EH (cell line): ENCODE data around the gene CEP72.
"Not testable (repeated sequence)": the region's sequence is repeated elsewhere in the genome, so short reads cannot be mapped to it uniquely, and the experiment has no call there.

Experiments
- DNase-seq: peaks from one replicate; pipeline ENCODE4 v3.0.0-alpha.2; 2015; ENCODE audit warnings: low read depth

CEP72 gene

GRCh38 chr5:617896-618295 lies 5.8 kb downstream of the CEP72 start:
- DNase-seq = no peak

DNA sequence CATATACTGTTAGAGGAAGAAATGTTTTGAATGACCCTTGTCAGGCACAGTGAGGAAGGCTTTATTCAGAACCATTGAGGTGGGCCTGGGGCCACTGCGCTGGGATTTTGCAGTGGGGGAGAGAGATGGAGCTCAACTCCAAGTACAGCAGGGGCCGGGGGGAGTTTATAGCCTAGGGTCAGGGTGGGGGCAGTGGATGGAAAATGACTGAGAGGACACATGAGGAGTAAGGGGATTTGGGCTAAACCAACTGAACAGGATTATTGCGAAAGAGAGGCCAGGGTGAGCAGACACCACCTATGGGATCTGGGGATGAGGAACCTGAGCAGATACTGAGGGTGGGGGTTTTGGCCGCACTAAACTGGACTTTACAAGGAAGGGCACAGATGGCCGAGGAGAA lies 6.3 kb downstream of the CEP72 start:
- DNase-seq = no peak

DNA sequence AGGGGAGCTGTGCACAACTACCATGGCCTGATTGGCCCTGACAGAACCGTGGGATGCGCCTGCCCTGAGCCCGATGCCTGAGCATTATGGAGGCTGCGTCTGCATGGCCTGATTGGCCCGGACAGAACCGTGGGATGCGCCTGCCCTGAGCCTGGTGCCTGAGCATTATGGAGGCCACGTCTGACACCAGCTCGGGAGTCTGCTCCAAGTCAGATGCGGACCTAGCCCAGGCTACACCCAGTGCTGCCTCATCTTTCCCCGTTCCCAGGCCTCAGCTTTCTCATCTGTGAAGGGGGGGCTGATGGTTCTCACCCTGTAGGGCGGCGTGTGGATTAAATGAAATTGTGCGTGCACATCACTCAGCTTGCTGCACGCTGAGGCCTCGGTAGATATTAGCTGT lies 7.3 kb downstream of the CEP72 start:
- no peak for DNase-seq

GRCh38 chr5:620152-620551 lies 8.0 kb downstream of the CEP72 start:
- no peak for DNase-seq

DNA sequence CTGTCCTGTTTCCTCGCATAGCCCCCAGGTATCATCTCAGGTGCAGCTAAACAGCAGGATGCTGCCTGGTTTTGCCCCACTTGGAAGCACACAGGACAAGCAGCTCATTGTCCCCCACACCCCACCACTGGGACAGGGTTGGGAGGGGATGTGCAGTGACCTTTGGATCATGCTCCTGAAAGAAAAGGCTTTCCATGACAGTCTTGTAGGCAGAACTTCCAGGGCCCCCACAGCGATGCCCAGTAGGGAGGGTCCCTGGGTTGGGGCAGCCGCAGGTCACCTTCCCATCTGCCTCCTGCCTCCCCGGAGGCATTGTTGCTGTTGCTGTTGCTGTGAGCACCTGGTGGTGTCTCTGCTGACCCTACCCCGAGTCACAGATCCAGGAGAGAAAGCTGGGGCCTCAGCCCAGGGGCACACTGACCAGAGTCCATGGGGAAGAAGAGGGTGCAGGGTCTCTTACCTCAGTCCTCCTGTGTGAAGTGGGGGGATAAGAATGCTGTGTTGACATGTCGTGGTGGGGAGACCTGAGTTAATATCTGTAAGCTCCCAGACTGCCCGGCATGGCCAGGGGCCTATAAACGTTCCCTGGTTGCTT lies 8.5 kb downstream of the CEP72 start:
- DNase-seq = no peak

GRCh38 chr5:621341-621761 lies 9.2 kb downstream of the CEP72 start:
- DNase-seq = no peak

GRCh38 chr5:622359-622758 lies 10.2 kb downstream of the CEP72 start:
- DNase-seq = no peak

- DNase-seq = no peak
Measured at GRCh38 chr5:622946-623522, 10.9 kb downstream of the CEP72 start.

GRCh38 chr5:623531-623930 lies 11.4 kb downstream of the CEP72 start:
- DNase-seq = no peak

DNA sequence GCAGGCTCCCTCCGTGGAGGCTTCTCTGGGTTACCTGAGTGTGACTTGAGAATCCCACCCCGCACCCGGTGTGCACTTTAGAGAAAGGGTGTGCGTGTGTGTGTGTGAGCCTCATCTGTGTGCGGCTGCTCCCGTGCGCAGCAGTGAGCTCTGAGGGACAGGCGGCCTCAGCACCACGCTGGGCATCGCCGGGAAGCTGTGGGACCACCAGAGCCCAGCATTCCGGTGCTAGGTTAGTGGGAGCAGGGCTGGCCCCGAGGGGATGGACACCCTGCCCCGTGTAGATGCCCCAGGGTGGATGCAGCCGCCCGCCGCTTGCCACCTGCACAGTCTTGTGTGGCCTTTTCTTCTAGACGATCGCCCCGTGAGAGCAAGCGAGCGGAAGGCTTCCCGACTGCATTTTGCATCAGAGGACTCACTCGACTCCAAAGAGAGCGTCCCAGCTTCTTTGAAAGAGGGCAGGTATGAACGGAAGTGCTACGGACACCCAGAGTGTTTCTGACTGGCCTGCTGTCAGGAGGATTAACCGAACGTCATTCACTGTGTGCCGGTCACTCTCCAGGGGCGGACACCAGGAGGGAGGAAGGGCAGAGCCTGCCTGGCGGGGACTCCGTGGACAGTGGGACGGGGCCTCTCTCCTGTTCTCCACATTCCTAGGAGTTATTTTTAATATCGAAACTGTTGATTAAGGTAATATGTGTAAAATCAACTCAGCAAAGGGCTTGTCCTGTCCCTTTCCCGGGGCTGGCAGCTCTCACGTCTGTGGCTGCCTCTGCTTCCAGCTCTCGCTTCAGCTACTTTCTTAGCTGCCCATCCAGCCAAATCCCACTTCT lies 12.2 kb downstream of the CEP72 start:
- DNase-seq = no peak

GRCh38 chr5:624951-625230 lies 12.8 kb downstream of the CEP72 start:
- no peak for DNase-seq

GRCh38 chr5:625516-625915 lies 13.4 kb downstream of the CEP72 start:
- DNase-seq = no peak

GRCh38 chr5:626850-627249 lies 14.7 kb downstream of the CEP72 start:
- peak; percentile 20 for DNase-seq

GRCh38 chr5:627840-628239 lies 15.7 kb downstream of the CEP72 start:
- DNase-seq = no peak

DNA sequence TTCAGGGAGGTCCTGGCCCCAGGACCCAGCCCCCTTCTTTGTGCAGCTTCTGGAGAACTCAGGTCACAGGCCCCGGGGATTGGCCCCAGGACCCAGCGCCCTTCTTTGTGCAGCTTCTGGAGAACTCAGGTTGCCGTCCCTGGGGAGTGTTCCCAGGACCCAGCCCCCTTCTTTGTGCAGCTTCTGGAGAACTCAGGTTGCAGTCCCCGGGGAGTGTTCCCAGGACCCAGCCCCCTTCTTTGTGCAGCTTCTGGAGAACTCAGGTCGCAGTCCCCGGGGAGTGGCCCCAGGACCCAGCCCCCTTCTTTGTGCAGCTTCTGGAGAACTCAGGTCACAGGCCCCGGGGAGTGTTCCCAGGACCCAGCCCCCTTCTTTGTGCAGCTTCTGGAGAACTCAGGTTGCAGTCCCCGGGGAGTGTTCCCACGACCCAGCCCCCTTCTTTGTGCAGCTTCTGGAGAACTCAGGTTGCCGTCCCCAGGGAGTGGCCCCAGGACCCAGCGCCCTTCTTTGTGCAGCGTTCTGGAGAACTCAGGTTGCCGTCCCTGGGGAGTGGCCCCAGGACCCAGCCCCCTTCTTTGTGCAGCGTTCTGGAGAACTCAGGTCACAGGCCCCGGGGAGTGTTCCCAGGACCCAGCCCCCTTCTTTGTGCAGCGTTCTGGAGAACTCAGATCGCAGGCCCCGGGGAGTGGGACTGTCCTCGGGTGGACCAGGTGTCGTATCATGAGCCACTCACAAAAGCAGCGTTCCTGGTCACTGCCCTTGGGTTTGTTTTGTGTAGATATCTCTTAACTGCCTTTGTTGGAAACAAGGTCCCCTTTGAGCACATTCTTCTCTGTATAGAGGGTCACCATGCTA lies 16.4 kb downstream of the CEP72 start:
- not testable (repeated sequence) for DNase-seq

GRCh38 chr5:633501-633955 lies 21.4 kb downstream of the CEP72 start:
- DNase-seq = peak; percentile 7

- no peak for DNase-seq
Measured at GRCh38 chr5:634191-634590, 22.1 kb downstream of the CEP72 start.

GRCh38 chr5:635306-636055 lies 23.3 kb downstream of the CEP72 start:
- DNase-seq = no peak

GRCh38 chr5:636951-637350 lies 24.8 kb downstream of the CEP72 start:
- DNase-seq = no peak

GRCh38 chr5:637581-638450 lies 25.7 kb downstream of the CEP72 start:
- no peak for DNase-seq
